Duodenal mucosa (tissue), 2 donors: ENCODE data around the gene CIDEB.
A peak's percentile ranks its signal among the peaks of the same experiment; 100 is the strongest.

ENCODE experiments used
- H3K27ac ChIP-seq: one replicate; pipeline ENCODE4 v1.7.0; 2013; ENCODE audit warnings: low read depth, low read length
- H3K27me3 ChIP-seq, 2 donors: one replicate each; pipeline ENCODE4 v1.7.0; 2013; ENCODE audit warnings: low read length in 2 of 2, control low read depth in 1 of 2; ENCODE audit not compliant: insufficient read depth in 2 of 2, control insufficient read depth in 1 of 2
- H3K36me3 ChIP-seq, 2 donors: one replicate each; pipeline ENCODE4 v1.7.0; 2013; ENCODE audit warnings: low read length in 2 of 2, control low read depth in 1 of 2; ENCODE audit not compliant: insufficient read depth in 2 of 2, control insufficient read depth in 1 of 2
- H3K4me1 ChIP-seq, 2 donors: one replicate each; pipeline ENCODE4 v1.7.0; 2013; ENCODE audit warnings: low read length in 2 of 2, control low read depth in 1 of 2; ENCODE audit not compliant: insufficient read depth in 2 of 2, control insufficient read depth in 1 of 2
- H3K4me3 ChIP-seq, 2 donors: one replicate each; pipeline ENCODE4 v1.7.0; 2013; ENCODE audit warnings: low read length in 2 of 2, low read depth in 1 of 2
- H3K9ac ChIP-seq, 2 donors: one replicate each; pipeline ENCODE4 v1.7.0; 2013; ENCODE audit warnings: low read length in 2 of 2, low read depth in 1 of 2
- H3K9me3 ChIP-seq, 2 donors: one replicate each; pipeline ENCODE4 v1.7.0; 2013; ENCODE audit warnings: low read length in 2 of 2, control low read depth in 1 of 2; ENCODE audit not compliant: control insufficient read depth in 1 of 2

The CIDEB gene

DNA sequence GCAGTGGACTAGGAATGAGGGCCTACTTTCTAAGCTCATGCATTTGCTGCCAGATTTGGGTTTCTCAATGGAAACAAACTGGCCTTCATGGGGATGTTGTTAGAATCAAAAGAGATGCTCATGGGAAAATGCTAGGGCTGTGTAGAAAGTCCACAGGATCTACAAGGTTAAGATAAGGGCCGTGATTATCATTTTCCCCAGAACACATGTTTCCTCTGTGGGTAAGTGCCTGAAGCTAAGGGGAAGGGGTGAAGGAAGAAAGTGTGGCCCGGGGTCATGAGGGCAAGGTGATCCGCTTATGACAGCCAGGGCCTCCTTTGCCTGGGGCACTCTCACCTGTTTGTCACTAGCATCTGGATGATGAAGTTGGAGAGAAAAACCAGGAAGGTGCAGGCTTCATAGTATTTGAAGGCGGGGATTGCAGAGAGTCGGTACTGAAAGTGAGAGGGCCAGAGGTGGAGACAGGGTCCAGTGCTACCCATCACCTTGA lies 17.3 kb upstream of the CIDEB start:
- no peaks in the 10 kb centered on the region for H3K36me3 ChIP-seq
- H3K4me3 ChIP-seq, result no peak overlapping the region
- H3K27ac ChIP-seq, result no peak overlapping the region
- H3K4me1 ChIP-seq, result peaks cover 0 to 20% of the 10 kb centered on the region in 2 donors
- no peak overlapping the region for H3K9ac ChIP-seq
- H3K9me3 ChIP-seq, result no peaks in the 10 kb centered on the region
- H3K27me3 ChIP-seq, result peaks cover 4 to 5% of the 10 kb centered on the region in 2 donors

DNA sequence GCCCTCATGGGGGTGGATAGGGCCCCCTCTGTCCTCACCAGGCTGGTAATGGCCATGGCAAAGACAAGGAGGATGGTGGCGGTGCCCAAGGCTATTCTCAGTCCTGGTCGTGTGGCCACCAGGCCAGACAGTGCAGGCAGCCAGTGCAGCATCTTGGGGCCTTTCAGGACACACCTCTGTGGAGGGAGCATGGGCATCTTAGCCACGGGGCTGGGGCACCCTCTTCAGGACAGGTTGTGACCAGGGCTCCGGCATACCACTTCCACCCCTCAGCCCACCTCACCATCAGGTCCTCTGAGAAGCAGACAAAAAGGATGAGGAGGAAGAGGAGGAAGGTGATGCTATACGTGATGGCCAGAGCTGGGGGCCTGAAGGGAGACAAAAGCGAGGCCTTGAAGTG lies 16.2 kb upstream of the CIDEB start:
- Histone ChIP-seq H3K9ac (no peak overlapping the region), H3K36me3 (no peaks in the 10 kb centered on the region), H3K4me3 (no peak overlapping the region), H3K9me3 (no peaks in the 10 kb centered on the region), H3K27me3 (peaks cover 12% of the 10 kb centered on the region in 2 donors), H3K27ac (no peak overlapping the region), H3K4me1 (peaks cover 0 to 11% of the 10 kb centered on the region in 2 donors)

GRCh38 chr14:24323341-24323740 lies 15.6 kb upstream of the CIDEB start:
- Histone ChIP-seq H3K9me3 (no peaks in the 10 kb centered on the region), H3K9ac (no peak overlapping the region), H3K36me3 (no peaks in the 10 kb centered on the region), H3K27ac (no peak overlapping the region), H3K27me3 (peaks cover 16 to 19% of the 10 kb centered on the region in 2 donors), H3K4me1 (peaks cover 0 to 6% of the 10 kb centered on the region in 2 donors), H3K4me3 (no peak overlapping the region)

- Histone ChIP-seq H3K4me1 (peaks cover 0 to 6% of the 10 kb centered on the region in 2 donors), H3K27me3 (peaks cover 16 to 19% of the 10 kb centered on the region in 2 donors), H3K9ac (no peak overlapping the region), H3K27ac (no peak overlapping the region), H3K36me3 (no peaks in the 10 kb centered on the region), H3K9me3 (no peaks in the 10 kb centered on the region), H3K4me3 (no peak overlapping the region)
Measured at GRCh38 chr14:24322672-24323071, 14.9 kb upstream of the CIDEB start.

DNA sequence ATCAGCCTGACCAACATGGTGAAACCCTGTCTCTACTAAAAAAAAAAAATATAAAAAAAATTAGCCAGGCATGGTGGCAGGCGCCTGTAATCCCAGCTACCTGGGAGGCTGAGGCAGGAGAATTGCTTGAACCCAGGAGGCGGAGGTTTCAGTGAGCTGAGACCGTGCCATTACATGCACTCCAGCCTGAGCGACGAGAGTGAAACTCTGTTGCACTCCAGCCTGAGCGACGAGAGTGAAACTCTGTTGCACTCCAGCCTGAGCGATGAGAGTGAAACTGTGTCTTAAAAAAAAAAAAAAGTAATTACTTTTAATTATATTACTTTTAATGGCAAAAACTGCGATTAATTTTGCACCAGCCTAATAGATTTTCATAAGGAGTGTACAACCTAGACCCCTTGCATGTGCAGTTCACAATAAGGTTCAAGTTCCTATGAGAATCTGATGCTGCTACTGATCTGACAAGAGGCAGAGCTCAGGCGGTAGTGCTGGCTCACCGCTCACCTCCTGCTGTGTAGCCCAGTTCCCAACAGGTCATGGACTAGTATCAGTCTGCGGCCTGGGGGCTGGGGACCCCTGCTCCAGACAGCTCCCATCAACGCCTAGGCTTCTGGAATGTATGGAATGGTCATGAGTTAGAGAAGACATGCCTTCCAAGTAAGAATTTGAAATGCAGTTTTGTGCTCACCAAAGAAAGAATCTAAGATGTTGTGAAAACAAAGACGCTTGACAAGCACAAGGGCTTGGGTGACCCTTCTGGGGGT lies 13.6 kb upstream of the CIDEB start:
- Histone ChIP-seq H3K4me1 (peaks cover 0 to 6% of the 10 kb centered on the region in 2 donors), H3K27me3 (peaks cover 15 to 20% of the 10 kb centered on the region in 2 donors), H3K36me3 (no peaks in the 10 kb centered on the region), H3K9ac (no peak overlapping the region), H3K4me3 (no peak overlapping the region), H3K9me3 (no peaks in the 10 kb centered on the region), H3K27ac (no peak overlapping the region)

DNA sequence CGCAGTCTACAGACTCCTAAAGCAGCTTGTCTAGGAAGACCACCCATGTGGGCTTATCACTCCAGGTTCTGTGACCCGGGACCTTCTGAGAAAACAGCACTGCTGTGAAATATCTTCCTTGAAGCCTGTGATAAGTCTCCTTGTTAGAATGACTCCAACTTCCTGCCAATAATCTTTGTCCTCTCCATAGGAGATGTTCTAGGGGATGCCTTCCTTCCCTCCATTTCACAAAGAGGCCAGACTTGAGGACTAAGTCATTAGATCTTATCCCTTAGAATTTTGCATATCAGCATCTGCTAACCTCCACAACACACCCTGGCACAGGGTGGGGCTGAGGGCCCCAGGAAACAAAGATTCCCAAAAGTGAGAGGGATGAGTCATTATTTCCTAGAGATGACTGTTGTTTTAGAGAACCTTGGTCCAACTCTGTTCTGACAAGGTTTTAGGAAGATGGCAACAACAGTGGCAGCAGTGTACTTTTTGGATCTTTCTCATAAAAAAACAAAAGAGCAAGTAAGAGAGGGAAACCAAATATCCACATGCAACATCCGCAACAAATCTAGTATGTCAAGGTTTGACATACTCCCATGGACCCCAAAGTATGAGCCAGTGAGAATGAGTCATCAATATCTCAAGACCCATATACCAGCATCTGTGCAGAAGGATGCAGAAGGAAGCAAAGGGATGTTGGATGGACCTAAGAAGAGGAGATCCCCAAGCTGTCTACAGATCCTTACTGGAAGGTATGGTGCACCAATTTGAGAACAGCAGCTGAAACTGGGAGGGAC lies 9.6 kb upstream of the CIDEB start:
- Histone ChIP-seq H3K4me1 (peaks cover 23 to 38% of the 10 kb centered on the region in 2 donors), H3K27ac (no peak overlapping the region), H3K4me3 (no peak overlapping the region), H3K27me3 (peaks cover 15 to 24% of the 10 kb centered on the region in 2 donors), H3K9ac (no peak overlapping the region), H3K36me3 (no peaks in the 10 kb centered on the region), H3K9me3 (no peaks in the 10 kb centered on the region)

DNA sequence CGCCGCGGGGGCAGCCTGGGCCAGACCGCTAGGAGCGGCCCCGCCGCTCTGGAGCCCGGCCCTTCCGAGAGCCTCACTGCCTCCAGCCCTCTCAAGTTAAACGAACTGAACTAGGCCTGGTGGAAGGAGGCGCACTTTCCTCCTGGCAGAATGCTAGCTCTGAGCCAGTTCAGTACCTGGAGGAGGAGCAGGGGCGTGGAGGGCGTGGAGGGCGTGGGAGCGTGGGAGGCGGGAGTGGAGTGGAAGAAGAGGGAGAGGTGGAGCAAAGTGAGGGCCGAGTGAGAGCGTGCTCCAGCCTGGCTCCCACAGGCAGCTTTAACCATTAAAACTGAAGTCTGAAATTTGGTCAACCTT lies 8.8 kb upstream of the CIDEB start:
- no peaks in the 10 kb centered on the region for H3K36me3 ChIP-seq
- no peak overlapping the region for H3K27ac ChIP-seq
- H3K4me3 ChIP-seq, result no peak overlapping the region
- no peaks in the 10 kb centered on the region for H3K9me3 ChIP-seq
- peaks cover 15 to 24% of the 10 kb centered on the region in 2 donors for H3K27me3 ChIP-seq
- peaks cover 28 to 45% of the 10 kb centered on the region in 2 donors for H3K4me1 ChIP-seq
- no peak overlapping the region for H3K9ac ChIP-seq

DNA sequence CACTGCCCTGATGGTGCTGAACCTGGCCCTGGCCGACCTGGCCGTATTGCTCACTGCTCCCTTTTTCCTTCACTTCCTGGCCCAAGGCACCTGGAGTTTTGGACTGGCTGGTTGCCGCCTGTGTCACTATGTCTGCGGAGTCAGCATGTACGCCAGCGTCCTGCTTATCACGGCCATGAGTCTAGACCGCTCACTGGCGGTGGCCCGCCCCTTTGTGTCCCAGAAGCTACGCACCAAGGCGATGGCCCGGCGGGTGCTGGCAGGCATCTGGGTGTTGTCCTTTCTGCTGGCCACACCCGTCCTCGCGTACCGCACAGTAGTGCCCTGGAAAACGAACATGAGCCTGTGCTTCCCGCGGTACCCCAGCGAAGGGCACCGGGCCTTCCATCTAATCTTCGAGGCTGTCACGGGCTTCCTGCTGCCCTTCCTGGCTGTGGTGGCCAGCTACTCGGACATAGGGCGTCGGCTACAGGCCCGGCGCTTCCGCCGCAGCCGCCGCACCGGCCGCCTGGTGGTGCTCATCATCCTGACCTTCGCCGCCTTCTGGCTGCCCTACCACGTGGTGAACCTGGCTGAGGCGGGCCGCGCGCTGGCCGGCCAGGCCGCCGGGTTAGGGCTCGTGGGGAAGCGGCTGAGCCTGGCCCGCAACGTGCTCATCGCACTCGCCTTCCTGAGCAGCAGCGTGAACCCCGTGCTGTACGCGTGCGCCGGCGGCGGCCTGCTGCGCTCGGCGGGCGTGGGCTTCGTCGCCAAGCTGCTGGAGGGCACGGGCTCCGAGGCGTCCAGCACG lies 8.2 kb upstream of the CIDEB start:
- Histone ChIP-seq H3K4me1 (peaks cover 30 to 50% of the 10 kb centered on the region in 2 donors), H3K9ac (peak overlapping the region; percentile 33 to 40), H3K4me3 (peak overlapping the region in 1 of 2 donors; percentile 43)

GRCh38 chr14:24315243-24315806 lies 7.5 kb upstream of the CIDEB start:
- peak overlapping the region; percentile 64 for H3K27ac ChIP-seq
- H3K27me3 ChIP-seq, result peaks cover 15 to 22% of the 10 kb centered on the region in 2 donors
- peak overlapping the region in 1 of 2 donors; percentile 43 for H3K4me3 ChIP-seq
- no peaks in the 10 kb centered on the region for H3K9me3 ChIP-seq
- H3K9ac ChIP-seq, result peak overlapping the region; percentile 33 to 40
- peaks cover 34 to 54% of the 10 kb centered on the region in 2 donors for H3K4me1 ChIP-seq
- H3K36me3 ChIP-seq, result no peaks in the 10 kb centered on the region

More for the DNA sequence above, 8.2 kb upstream of the CIDEB start:
- H3K27me3 ChIP-seq, result peaks cover 15 to 24% of the 10 kb centered on the region in 2 donors
- H3K9me3 ChIP-seq, result no peaks in the 10 kb centered on the region
- H3K27ac ChIP-seq, result peak overlapping the region; percentile 64
- no peaks in the 10 kb centered on the region for H3K36me3 ChIP-seq
